GM18499 (cell line): ENCODE results near the gene HOTAIR.

Experiments used
- ATAC-seq: cut with Tn5 transposase; IDR thresholded peaks from one replicate; pipeline ENCODE4 v1.9.1; 2021; ENCODE audit warnings: moderate number of reproducible peaks; ENCODE audit not compliant: insufficient read depth, unreplicated experiment

HOTAIR gene

GRCh38 chr12:53963434-53964314 lies 11.1 kb downstream of the HOTAIR start:
- ATAC-seq = no peak

- no peak for ATAC-seq
Observed at GRCh38 chr12:53963005-53963404, 11.7 kb downstream of the HOTAIR start.

GRCh38 chr12:53961025-53961761 lies 13.6 kb downstream of the HOTAIR start:
- ATAC-seq = no peak

- no peak for ATAC-seq
Observed at GRCh38 chr12:53960187-53961024, 14.3 kb downstream of the HOTAIR start.

- no peak for ATAC-seq
Observed at GRCh38 chr12:53959314-53959713, 15.4 kb downstream of the HOTAIR start.

GRCh38 chr12:53958128-53958527 lies 16.6 kb downstream of the HOTAIR start:
- no peak for ATAC-seq

- ATAC-seq = no peak
Observed at GRCh38 chr12:53956914-53957536, 17.7 kb downstream of the HOTAIR start.

- ATAC-seq = no peak
Observed at GRCh38 chr12:53956251-53956887, 18.4 kb downstream of the HOTAIR start.

- ATAC-seq = no peak
Observed at GRCh38 chr12:53955776-53956250, 18.9 kb downstream of the HOTAIR start.

- ATAC-seq = no peak
Observed at GRCh38 chr12:53955036-53955775, 19.5 kb downstream of the HOTAIR start.

- ATAC-seq = no peak
Observed at GRCh38 chr12:53954694-53955035, 20.1 kb downstream of the HOTAIR start, which contains the start of gene HOXC12. HOXC12 (plus strand) TSS chr12:53954903; CDS start chr12:53954930, 27 bp downstream.

GRCh38 chr12:53953831-53954693 lies 20.7 kb downstream of the HOTAIR start:
- ATAC-seq = no peak

GRCh38 chr12:53952871-53953734 lies 21.7 kb downstream of the HOTAIR start:
- no peak for ATAC-seq

GRCh38 chr12:53952335-53952694 lies 22.4 kb downstream of the HOTAIR start:
- no peak for ATAC-seq

- no peak for ATAC-seq
Observed at GRCh38 chr12:53951577-53952334, 23.0 kb downstream of the HOTAIR start.

- ATAC-seq = no peak
Observed at GRCh38 chr12:53950789-53951576, 23.8 kb downstream of the HOTAIR start.
